OCI-M2 (cell line): Measurements from ENCODE around the gene RABGEF1.
A peak's percentile ranks its signal among the peaks of the same experiment; 100 is the strongest.
"Not testable (repeated sequence)": the region's sequence is repeated elsewhere in the genome, so short reads cannot be mapped to it uniquely, and the experiment has no call there.

Source experiments
- DNase-seq: peaks from one replicate; lab custom pipeline; 2025; ENCODE audit not compliant: unreplicated experiment; lab: John Stamatoyannopoulos, UW

Gene RABGEF1

GRCh38 chr7:66807736-66808135 is 67.2 kb downstream of the RABGEF1 start:
- no peak for DNase-seq

DNA sequence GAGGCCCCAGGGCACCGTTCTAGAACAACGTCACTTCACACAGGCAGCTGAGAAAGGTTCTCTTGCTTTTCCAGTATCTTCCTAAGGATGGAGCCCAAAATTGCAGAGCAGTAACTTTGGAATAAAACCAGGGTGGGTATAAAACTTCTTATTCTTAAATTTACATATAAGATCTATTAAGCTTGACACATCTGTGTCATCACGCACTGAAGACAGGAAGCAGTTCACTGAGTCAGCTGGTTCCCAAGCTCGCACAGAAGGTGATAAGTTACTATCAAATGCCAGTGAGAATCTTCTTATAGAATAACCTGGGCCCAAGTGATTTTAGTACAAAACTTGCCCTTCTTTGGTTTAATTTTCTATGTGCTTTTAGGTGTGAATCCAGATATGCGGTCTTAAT is 70.2 kb downstream of the RABGEF1 start:
- DNase-seq = no peak

DNA sequence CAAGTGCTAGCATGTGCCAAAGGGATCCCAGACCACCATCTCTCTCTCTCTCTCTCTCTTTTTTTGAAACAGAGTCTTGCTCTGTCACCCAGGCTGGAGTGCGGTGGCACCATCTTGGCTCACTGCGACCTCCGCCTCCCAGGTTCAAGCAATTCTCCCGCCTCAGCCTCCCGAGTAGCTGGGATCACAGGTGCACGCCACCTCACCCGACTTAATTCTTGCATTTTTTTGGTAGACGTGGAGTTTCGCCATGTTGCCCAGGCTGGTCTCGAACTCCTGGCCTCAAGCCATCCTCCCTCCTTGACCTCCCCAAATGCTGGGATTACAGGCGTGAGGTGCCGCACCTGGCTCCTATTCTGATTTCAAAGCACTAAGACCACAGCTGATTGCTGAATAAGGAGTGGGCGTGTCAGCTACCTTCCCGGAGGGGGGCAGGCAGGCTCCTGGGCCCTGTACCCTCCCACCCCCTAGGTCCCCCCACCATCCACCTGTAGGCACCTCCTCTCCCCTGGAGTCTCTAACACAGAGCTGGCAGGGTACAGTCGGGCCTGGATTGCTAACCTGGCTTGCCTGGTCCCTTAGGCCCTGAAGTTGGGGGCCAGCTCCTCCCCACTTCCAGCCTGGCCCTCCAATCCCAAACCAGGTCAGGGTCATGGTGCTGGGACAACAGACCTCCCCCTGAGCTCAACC is 74.8 kb downstream of the RABGEF1 start:
- not testable (repeated sequence) for DNase-seq

- no peak for DNase-seq
Measured at GRCh38 chr7:66815951-66816350, 75.4 kb downstream of the RABGEF1 start.

DNA sequence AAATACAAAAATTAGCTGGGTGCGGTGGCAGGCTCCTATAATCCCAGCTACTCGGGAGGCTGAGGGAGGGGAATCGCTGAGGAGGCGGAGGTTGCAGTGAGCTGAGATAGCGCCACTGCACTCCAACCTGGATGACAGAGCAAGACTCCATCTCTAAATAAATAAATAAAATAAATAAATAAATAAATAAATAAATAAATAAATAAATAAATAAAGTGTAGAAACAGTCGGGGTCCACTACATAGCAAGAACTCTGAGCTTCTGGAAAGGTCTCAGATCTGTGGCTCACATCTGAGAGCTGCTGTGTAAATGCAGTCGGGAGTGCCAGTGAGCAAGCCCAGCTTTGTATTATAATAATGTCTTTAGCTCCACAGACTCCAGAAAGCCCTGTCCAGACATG is 76.1 kb downstream of the RABGEF1 start:
- not testable (repeated sequence) for DNase-seq

GRCh38 chr7:66817208-66817795 is 76.8 kb downstream of the RABGEF1 start:
- DNase-seq = not testable (repeated sequence)

DNA sequence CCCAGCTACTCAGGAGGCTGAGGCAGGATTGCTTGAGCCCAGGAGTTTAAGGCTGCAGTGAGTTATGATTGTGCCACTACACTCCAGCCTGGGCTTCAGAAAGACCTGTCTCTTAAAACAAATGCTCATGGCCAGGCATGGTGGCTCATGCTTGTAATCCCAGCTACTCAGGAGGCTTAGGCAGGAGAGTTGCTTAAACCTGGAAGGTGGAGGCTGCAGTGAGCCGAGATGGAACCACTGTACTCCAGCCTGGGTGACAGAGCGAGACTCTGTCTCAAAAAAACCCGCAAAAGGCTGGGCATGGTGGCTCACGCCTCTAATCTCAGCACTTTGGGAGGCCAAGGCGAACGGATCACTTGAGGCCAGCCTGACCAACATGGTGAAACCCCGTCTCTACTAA is 77.4 kb downstream of the RABGEF1 start:
- not testable (repeated sequence) for DNase-seq

GRCh38 chr7:66824041-66824440 is 83.5 kb downstream of the RABGEF1 start:
- DNase-seq = no peak

DNA sequence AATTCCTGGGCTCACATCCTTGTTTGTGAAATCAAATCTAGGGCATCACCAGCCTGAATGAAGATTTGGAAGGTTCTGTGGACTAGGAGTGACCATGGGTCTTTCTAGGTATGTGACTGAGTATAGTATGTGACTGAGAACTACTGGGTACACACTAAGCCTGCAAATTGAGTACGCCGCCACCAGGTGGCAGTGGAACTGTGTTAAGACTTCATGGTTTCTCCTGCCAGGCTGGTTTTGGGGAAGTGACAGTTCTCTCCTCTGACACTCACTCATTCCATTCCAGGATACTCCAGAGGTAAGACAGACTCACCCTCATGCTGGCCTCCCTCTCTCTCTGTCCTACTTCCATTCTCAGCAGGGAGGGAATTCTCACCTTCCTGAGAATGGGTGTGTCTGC is 85.0 kb downstream of the RABGEF1 start:
- peak; percentile 29 for DNase-seq

DNA sequence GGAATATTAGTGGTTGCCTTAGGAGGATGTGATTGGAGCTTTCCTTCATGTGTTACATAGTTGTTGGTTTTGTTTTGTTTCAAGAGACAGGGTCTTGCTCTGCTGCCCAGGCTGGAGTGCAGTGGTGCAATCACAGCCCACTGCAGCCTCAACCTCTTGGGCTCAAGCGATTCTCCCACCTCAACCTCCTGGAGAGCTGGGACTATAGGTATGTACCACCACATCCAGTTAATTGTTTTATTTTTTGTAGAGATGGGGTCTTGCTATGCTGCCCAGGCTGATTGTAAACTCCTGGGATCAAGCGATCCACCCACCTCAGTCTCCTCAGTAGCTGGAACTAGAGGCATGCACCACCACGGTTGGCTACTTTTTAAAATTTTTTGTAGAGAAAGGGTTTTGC is 86.1 kb downstream of the RABGEF1 start:
- no peak for DNase-seq

DNA sequence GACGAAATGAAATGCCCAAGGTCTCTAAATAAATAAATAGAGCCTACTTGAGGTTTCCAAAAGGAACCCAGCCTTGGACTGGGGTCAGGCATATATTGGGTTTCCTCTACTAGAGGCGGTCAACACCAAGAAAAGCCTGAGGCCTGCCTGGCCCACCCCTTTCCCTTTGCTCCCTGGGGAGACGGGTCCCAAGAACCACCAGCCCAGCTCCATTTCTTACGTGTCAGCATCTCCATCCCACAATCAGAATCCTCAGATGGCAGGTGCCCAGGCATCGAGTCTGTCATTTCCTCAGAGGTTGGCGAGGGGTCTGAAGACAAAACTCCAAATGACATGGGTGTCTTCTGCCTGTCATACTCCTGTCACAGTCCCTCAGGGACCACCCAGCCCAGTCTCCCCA is 90.4 kb downstream of the RABGEF1 start:
- not testable (repeated sequence) for DNase-seq

GRCh38 chr7:66832531-66833351 is 92.2 kb downstream of the RABGEF1 start:
- DNase-seq = no peak

DNA sequence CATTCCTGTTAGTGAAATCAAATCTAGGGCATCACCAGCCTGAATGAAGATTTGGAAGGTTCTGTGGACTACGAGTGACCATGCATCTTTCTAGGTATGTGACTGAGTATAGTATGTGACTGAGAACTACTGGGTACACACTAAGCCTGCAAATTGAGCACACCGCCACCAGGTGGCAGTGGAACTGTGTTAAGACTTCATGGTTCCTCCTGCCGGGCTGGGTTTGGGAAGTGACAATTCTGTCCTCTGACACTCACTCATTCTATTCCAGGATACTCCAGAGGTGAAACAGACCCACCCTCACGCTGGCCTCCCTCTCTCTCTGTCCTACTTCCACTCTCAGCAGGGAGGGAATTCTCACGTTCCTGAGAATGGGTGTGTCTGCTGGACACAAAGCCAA is 96.5 kb downstream of the RABGEF1 start:
- peak; percentile 30 for DNase-seq

DNA sequence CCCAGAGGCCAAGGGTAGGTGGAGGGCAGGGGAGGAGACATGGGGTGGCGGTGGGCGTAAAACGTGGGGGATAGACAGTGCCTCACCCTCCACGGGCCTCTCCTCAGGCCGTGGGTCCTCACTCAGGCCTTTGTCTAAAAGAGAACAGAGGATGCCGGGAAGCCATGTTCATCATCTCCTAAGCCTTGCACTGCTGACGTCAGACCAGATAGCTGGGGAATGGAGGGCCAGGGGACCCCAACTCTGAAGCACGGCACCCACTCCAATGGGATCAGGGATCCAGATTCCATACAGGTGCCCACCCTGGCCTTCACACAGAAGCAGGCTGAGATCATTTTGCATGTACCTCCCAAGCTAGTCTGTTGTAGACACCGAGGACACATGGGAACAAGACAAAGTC is 97.1 kb downstream of the RABGEF1 start:
- no peak for DNase-seq

DNA sequence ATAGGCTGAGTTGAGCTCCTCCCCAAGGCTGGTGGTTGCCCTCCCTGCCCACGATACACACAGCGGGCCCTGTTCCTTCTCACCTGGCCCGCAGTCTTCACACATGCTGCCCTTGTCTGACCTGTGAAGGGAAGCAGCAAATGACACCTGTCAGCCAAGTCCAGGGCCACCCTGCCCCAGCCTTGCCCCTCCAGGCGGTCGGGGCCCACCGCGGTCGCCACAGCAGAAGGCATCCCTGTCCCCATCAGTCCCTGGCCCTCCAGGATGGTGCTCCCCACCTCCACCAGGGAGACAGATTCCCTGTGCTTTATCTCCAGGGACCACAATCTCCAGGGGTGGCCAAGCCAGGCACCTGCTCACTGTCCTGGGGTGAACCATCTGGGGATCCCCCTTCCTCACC is 99.3 kb downstream of the RABGEF1 start:
- DNase-seq = no peak

DNA sequence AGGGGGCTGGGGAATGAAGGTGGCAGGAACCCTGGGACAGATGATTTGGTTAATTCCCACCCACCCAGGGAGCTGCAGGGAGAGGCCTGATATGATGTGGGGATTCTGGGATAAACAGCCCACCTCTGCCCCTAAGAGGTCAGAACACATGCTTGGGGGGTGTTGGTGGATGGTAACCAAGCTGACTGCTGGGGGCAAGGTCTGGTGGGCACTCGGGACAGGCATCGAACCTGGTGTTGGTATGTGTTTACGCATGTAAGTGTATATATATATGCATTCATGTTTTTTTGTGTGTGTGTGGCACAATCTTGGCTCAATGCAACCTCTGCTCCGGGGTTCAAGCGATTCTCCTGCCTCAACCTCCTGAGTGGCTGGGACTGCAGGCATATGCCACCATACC is 99.8 kb downstream of the RABGEF1 start:
- no peak for DNase-seq

DNA sequence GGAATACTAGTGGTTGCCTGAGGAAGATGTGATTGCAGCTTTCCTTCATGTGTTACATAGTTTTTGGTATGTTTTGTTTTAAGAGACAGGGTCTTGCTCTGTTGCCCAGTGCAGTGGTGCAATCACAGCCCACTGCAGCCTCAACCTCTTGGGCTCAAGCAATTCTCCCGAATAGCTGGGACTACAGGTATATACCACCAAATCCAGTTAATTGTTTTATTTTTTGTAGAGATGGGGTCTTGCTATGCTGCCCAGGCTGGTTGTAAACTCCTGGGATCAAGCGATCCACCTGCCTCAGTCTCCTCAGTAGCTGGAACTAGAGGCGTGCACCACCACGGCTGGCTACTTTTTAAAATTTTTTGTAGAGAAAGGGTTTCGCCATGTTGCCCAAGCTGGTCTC is 101.4 kb downstream of the RABGEF1 start:
- DNase-seq = no peak

- DNase-seq = not testable (repeated sequence)
Measured at GRCh38 chr7:66843492-66843891, 103.0 kb downstream of the RABGEF1 start.

DNA sequence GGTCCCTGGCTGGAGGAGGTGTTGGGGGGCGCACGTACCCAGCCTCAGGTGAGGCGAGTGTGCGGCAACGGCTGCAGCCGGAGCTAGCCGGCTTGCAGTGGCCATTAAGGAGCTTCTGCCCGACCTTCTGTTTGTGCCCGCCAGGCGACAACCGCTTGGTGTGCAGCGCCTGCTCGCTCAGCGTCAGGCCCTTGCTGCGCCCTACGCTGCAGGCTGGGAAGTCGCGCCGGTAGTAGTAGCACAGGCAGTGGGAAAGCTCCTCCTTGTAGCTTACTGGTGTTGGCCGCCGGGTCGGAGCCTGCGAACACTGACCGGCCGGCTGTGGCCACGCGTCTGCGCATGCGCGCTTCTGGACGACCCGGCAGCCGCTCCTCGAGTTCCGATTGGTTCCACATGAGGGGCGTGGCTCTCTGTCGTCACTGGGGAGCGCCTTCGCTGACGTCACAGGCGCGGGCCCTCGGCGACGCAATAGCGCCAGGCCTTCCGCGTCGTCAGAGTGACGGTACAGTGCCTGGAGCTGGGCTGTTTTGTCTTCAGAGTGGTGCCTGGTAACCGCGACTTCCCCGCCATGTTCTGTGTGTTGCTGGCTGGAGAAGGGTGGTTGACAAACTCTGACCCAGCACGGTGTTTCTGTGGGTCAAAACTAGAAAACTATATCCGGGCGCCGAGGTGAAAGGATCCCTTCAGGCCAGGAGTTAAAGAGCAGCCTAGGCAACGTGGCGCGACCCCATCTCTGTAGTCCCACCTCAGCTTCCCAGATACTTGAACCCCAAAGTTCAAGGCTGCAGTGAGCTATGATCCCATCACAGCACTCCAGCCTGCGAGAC is 104.2 kb downstream of the RABGEF1 start:
- peak; percentile 68 for DNase-seq

GRCh38 chr7:66845379-66846095 is 105.0 kb downstream of the RABGEF1 start:
- no peak for DNase-seq

DNA sequence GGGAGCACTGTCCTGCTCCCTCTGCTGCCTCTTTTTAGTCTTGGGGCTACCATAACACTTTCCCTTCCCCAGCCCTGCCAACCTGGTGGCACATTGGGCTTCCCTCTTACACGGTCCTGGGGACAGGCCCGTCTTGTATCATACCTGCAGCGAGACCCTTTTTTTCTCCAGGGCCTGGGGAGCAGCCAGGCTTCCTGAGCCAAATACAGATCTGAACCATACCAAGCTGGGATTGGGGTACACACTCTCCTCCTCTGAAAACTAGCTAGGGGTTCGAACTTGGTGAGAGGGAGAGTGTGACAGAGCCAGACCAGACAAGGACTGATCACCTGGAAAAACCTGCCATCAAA is 105.5 kb downstream of the RABGEF1 start:
- not testable (repeated sequence) for DNase-seq
